Pulmonary artery endothelial cell (primary cell): ENCODE data around the gene KLHL20. TPM values are rescaled to one million over a fixed set of nuclear protein-coding genes. Genes with fewer than 3 reads are reported as not detected.

ENCODE experiments used
- DNase-seq: peaks from one replicate; pipeline ENCODE4 v3.0.0-alpha.2; 2011; ENCODE audit warnings: low read depth, low spot score
- total RNA-seq: library from RNA; depleted of rRNA; stranded (reverse); fragments of >200 nt; gene quantifications from 2 replicates; pipeline ENCODE4 v1.2.3, GENCODE V29; 2014

The KLHL20 gene
- total RNA-seq, 1 donor from 2014 or later, result 34.1 TPM

GRCh38 chr1:173832748-173833147 lies 118.0 kb downstream of the KLHL20 start:
- no peak for DNase-seq

Other genes with a start within 250 kb of the KLHL20 start
- 183 and 239 TPM in 2 replicates for gene PRDX6, start 237.6 kb upstream of the KLHL20 start, total RNA-seq
- not detected in 2 replicates for gene SLC9C2, start 111.9 kb upstream of the KLHL20 start, total RNA-seq
- gene TEX50, start 79.6 kb upstream of the KLHL20 start, total RNA-seq, result not detected in 2 replicates
- gene ANKRD45, start 45.1 kb upstream of the KLHL20 start, total RNA-seq, result 0.20 and 0.49 TPM in 2 replicates
- 18.7 and 34.6 TPM in 2 replicates for gene DARS2, start 109.7 kb downstream of the KLHL20 start, total RNA-seq
- gene CENPL, start 109.9 kb downstream of the KLHL20 start, total RNA-seq, result 17.5 and 35.8 TPM in 2 replicates
- 244 and 416 TPM in 2 replicates for gene GAS5, start 153.0 kb downstream of the KLHL20 start, total RNA-seq
- gene ZBTB37, start 153.4 kb downstream of the KLHL20 start, total RNA-seq, result 3.6 and 5.6 TPM in 2 replicates
- 0.14 TPM in 1 of 2 replicates, not detected in the other for gene SERPINC1, start 202.3 kb downstream of the KLHL20 start, total RNA-seq